ENCODE data around the gene PLXDC1. TPM values are rescaled to one million over a fixed set of nuclear protein-coding genes. Genes with fewer than 3 reads are reported as not detected.

Gene PLXDC1
- total and polyA plus RNA-seq, 2 of the 8 experiments (the other 6 are each of a cell fraction or from before 2014, with no cell fraction given): 4.1 to 14.6 TPM

- Histone ChIP-seq H3K4me3 (ENCODE audit: extremely low read depth in 1 of 4, insufficient read depth in 2 of 4, low read depth in 3 of 4, low read length in 4 of 4) (no peak overlapping the region), H3K27ac (ENCODE audit: low read depth, low read length) (no peak overlapping the region), H3K23me2 (ENCODE audit: low read depth, low read length) (no peaks in the 10 kb centered on the region), H3K27me3 (replicated peaks in 1 of 4; ENCODE audit: control insufficient read depth in 3 of 4, extremely low read depth in 1 of 4, insufficient read depth in 3 of 4, low read length in 3 of 4) (no peaks in the 10 kb centered on the region), H3K9me3 (ENCODE audit: insufficient read depth in 2 of 2, low read depth in 1 of 2, low read length in 1 of 2) (no peaks in the 10 kb centered on the region), H2BK5ac (ENCODE audit: low read depth, low read length) (no peak overlapping the region), H2BK15ac (ENCODE audit: low read length) (no peak overlapping the region), H2AFZ (ENCODE audit: low read length) (no peak overlapping the region), H3K36me3 (ENCODE audit: control insufficient read depth in 2 of 4, insufficient read depth in 4 of 4, low read length in 3 of 4) (no peaks in the 10 kb centered on the region), H2BK120ac (replicated peaks; ENCODE audit: low read depth, low read length) (no peak overlapping the region), H3K79me1 (ENCODE audit: low read depth, low read length) (no peaks in the 10 kb centered on the region), H2AK5ac (ENCODE audit: low read depth, low read length) (no peak overlapping the region), H2BK20ac (ENCODE audit: low read length) (no peak overlapping the region), H3K23ac (ENCODE audit: insufficient read length) (no peak overlapping the region), H4K20me1 (replicated peaks in 1 of 2; ENCODE audit: control insufficient read depth in 1 of 2, insufficient read depth in 2 of 2, low read length in 2 of 2) (no peaks in the 10 kb centered on the region), H4K8ac (ENCODE audit: extremely low read depth, insufficient read depth, low read length) (no peak overlapping the region), H3K4me2 (ENCODE audit: insufficient read depth in 1 of 2, low read depth in 2 of 2, low read length in 2 of 2) (no peak overlapping the region), H4K5ac (ENCODE audit: insufficient read length, low read depth, low read length) (no peak overlapping the region), H3K14ac (ENCODE audit: insufficient read length) (no peak overlapping the region), H3K79me2 (ENCODE audit: control insufficient read depth in 1 of 2, insufficient read depth in 2 of 2, low read length in 2 of 2) (no peaks in the 10 kb centered on the region), H3K4ac (replicated peaks; ENCODE audit: insufficient read length, low read depth, low read length) (no peak overlapping the region), H3K9ac (replicated peaks in 1 of 4; ENCODE audit: extremely low read depth in 1 of 4, low read depth in 3 of 4, low read length in 3 of 4) (no peak overlapping the region), H3K18ac (ENCODE audit: extremely low read depth, low read length) (no peak overlapping the region), H3K4me1 (replicated peaks in 1 of 4; ENCODE audit: control insufficient read depth in 3 of 4, insufficient read depth in 4 of 4, low read length in 3 of 4) (no peaks in the 10 kb centered on the region), H3K56ac (replicated peaks; ENCODE audit: insufficient read length, low read depth, low read length) (no peak overlapping the region), H2BK12ac (ENCODE audit: low read depth, low read length) (no peak overlapping the region), H4K91ac (replicated peaks; ENCODE audit: insufficient read length, low read length) (no peak overlapping the region)
- ChIA-PET CTCF (ENCODE audit: partially characterized antibody) (interaction anchor here (0.8 to 2.4 kb wide), 3 partner anchors 10 to 71 kb away, joined by 3 to 6 read pairs (median 3); no protein-coding TSS in a partner anchor), POLR2A (ENCODE audit: partially characterized antibody) (interaction anchor here (0.6 to 1.3 kb wide), 3 partner anchors 10 to 49 kb away, joined by 3 to 4 read pairs (median 3); no protein-coding TSS in a partner anchor)
- no peak for TF ChIP-seq BRCA1 (IDR thresholded peaks at IDR 0.05; ENCODE audit: low read depth, low read length)
- TF ChIP-seq SP4 (IDR thresholded peaks at IDR 0.05; ENCODE audit: low read length): no peak
- no peak for TF ChIP-seq CBX5 (IDR thresholded peaks at IDR 0.05; ENCODE audit: low read depth, low read length)
- no peak for TF ChIP-seq YY1 (IDR thresholded peaks at IDR 0.05; ENCODE audit: low read depth, low read length)
- TF ChIP-seq RNF2 (IDR thresholded peaks at IDR 0.05; ENCODE audit: borderline replicate concordance, low read depth, low read length, missing control alignments, poor library complexity, severe bottlenecking): no peak
- TF ChIP-seq TEAD4 (IDR thresholded peaks at IDR 0.05; ENCODE audit: low read depth, low read length): no peak
- TF ChIP-seq NRF1 (IDR thresholded peaks at IDR 0.05; ENCODE audit: low read depth, low read length): no peak
- TF ChIP-seq KDM1A (IDR thresholded peaks at IDR 0.05; ENCODE audit: borderline replicate concordance, low read length): no peak
- no peak for TF ChIP-seq EP300 (IDR thresholded peaks at IDR 0.05; ENCODE audit: borderline replicate concordance in 1 of 2, low read depth in 2 of 2, low read length in 2 of 2)
- TF ChIP-seq KDM4A (IDR thresholded peaks at IDR 0.05; ENCODE audit: low read depth, low read length, severe bottlenecking): no peak
- whole genome bisulfite sequencing, 2 experiments (ENCODE audit: extremely low coverage in 1 of 2, insufficient coverage in 1 of 2, insufficient read length in 1 of 2, insufficient replicate concordance in 2 of 2, low coverage in 1 of 2, low lambda C conversion rate in 2 of 2, missing lambda C conversion rate in 1 of 2): 87% methylated on average over 8 of the region's 8 CpGs; no CpG with 5 or more reads in 1 of the 2 experiments
- FAIRE-seq (no peak), DNase-seq (ENCODE audit: low read depth in 1 of 2, low spot score in 2 of 2) (no peak)
These were observed 46.8 kb downstream of the PLXDC1 start for GRCh38 chr17:39104657-39105056.

Measured in H1 (cell line).